Measurements from ENCODE around the gene ITFG1.
"Not testable (repeated sequence)": the region's sequence is repeated elsewhere in the genome, so short reads cannot be mapped to it uniquely, and the experiment has no call there.

The ITFG1 gene

GRCh38 chr16:47366228-47366627, 94.6 kb downstream of the ITFG1 start:
- DNase-seq (ENCODE audit: low spot score): no peak
- no peak overlapping the region for H3K4me3 ChIP-seq
- no peak for TF ChIP-seq CTCF (IDR thresholded peaks at IDR 0.05)
- no peak overlapping the region for H3K27ac ChIP-seq

DNA sequence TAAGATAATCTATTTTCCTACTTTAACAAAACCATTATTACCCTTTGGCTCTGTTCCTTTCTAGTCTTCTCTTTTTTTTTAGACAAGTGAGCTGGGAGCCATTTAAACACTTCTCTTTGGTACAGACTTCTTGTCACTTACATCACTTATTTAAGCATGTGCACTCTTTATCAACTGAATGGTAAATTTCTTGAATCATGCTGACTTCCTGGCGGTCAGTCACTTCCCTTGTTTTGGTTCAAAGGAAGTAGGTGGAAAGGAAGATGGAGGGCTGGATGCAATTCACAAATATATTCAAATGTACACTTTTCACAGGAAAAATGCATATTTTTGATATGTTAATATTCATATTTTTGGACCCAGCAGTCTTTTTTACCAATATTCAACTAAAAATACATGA, 97.1 kb downstream of the ITFG1 start:
- no peak for TF ChIP-seq CTCF (IDR thresholded peaks at IDR 0.05)
- Histone ChIP-seq H3K4me3 (no peak overlapping the region), H3K27ac (no peak overlapping the region)
- DNase-seq (ENCODE audit: low spot score): no peak

DNA sequence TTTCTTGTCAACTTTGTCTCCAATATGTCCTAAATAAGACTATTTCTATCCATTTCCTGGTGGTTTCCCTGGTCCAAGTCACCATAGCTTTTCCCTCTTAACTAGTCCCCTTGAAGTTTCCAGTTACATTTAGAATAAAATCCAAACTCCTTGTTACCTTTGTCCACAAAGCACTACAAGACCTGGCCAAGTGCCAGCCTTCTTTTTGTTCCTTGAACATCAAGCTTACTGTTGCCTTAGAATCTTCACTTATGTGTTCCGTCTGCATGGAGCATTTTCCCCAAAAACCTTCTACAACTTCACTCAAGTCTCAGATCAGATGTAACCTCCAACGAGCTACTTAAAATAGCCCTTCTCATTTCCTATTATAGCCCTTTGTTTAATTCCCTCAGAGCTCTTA, 101.4 kb downstream of the ITFG1 start:
- no peak for TF ChIP-seq CTCF (IDR thresholded peaks at IDR 0.05)
- Histone ChIP-seq H3K27ac (no peak overlapping the region), H3K4me3 (no peak overlapping the region)
- DNase-seq (ENCODE audit: low spot score): no peak

GRCh38 chr16:47358816-47359215, 102.0 kb downstream of the ITFG1 start:
- Histone ChIP-seq H3K4me3 (no peak overlapping the region), H3K27ac (no peak overlapping the region)
- DNase-seq (ENCODE audit: low spot score): no peak
- no peak for TF ChIP-seq CTCF (IDR thresholded peaks at IDR 0.05)

DNA sequence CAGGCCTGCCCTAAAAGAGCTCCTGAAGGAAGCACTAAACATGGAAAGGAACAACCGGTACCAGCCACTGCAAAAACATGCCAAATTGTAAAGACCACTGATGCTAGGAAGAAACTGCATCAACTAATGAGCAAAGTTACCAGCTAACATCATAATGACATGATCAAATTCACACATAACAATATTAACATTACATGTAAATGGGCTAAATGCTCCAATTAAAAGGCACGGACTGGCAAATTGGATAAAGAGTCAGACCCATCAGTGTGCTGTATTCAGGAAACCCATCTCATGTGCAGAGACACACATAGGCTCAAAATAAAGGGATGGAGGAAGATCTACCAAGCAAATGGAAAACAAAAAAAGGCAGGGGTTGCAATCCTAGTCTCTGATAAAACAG, 111.8 kb downstream of the ITFG1 start:
- not testable (repeated sequence) for DNase-seq (ENCODE audit: low spot score); H3K4me3 ChIP-seq

DNA sequence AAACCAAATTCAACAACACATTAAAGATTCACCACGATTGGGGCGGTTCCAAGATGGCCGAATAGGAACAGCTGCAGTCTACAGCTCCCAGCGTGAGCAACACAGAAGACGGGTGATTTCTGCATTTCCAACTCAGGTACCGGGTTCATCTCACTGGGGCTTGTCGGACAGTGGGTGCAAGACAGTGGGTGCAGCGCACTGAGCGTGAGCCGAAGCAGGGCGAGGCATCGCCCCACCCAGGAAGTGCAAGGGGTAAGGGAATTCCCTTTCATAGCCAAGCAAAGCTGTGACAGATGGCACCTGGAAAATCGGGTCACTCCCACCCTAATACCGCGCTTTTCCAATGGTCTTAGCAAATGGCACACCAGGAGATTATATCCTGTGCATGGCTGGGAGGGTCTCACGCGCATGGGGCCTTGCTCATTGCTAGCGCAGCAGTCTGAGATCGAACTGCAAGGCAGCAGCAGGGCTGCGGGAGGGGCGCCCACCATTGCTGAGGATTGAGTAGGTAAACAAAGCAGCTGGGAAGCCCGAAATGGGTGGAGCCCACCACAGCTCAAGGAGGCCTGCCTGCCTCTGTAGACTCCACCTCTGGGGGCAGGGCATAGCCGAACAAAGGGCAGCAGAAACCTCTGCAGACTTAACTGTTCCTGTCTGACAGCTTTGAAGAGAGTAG, 113.7 kb downstream of the ITFG1 start:
- not testable (repeated sequence) for H3K4me3 ChIP-seq; H3K27ac ChIP-seq; DNase-seq (ENCODE audit: low spot score)

More for the DNA sequence above, 111.8 kb downstream of the ITFG1 start:
- H3K27ac ChIP-seq: not testable (repeated sequence)

DNA sequence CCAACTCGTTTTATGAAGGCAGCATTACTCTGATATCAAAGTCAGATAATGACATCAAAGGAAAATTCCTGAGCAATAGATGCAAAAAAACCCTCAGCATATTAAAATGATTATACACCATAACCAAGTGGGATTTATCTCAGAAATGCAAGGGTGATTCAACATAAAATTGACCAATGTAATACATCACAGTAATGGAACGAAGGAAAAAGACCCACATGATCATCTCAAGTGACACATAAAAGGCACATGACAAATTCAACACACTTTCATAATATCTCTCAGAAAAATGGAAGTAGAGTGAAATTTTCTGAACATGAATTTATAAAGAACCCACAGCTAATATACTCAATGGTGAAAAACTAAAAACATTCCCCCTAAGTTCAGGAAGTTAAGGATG, 118.8 kb downstream of the ITFG1 start:
- Histone ChIP-seq H3K4me3 (no peak overlapping the region), H3K27ac (no peak overlapping the region)
- TF ChIP-seq CTCF (IDR thresholded peaks at IDR 0.05): no peak
- no peak for DNase-seq (ENCODE audit: low spot score)

DNA sequence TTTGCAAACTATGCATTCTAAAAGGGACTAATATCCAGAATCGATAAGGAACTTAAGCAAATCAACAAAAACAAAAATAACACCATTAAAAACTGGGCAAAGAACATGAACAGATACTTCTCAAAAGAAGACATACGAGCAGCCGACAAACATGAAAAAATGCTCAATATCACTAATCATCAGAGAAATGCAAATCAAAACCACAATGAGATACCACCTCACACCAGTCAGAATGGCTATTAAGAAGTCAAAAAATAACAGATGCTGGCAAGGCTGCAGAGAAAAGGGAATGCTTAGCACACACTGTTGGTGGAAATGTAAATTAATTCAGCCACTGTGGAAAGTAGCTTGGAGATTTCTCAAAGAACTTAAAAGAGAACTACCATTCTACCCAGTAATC, 130.3 kb downstream of the ITFG1 start:
- not testable (repeated sequence) for H3K27ac ChIP-seq; DNase-seq (ENCODE audit: low spot score); H3K4me3 ChIP-seq

- H3K27ac ChIP-seq; H3K4me3 ChIP-seq; DNase-seq (ENCODE audit: low spot score): not testable (repeated sequence)
Observed at GRCh38 chr16:47324309-47324708, 136.6 kb downstream of the ITFG1 start.

All from coronary artery (tissue), 2 donors.